AG09319 (cell line): ENCODE data around the gene ORAI2.

ENCODE experiments used
- DNase-seq: peaks from one replicate; pipeline ENCODE4 v3.0.0-alpha.2; 2010; ENCODE audit warnings: low read depth; ENCODE audit errors: extremely low read depth
- TF ChIP-seq, protein P1 (sequence below): IDR thresholded peaks from 2 replicates; pipeline ENCODE4 v1.5.1; 2011; ENCODE audit warnings: low read depth, mild to moderate bottlenecking, inconsistent platforms, low read length, moderate library complexity

The ORAI2 gene

DNA sequence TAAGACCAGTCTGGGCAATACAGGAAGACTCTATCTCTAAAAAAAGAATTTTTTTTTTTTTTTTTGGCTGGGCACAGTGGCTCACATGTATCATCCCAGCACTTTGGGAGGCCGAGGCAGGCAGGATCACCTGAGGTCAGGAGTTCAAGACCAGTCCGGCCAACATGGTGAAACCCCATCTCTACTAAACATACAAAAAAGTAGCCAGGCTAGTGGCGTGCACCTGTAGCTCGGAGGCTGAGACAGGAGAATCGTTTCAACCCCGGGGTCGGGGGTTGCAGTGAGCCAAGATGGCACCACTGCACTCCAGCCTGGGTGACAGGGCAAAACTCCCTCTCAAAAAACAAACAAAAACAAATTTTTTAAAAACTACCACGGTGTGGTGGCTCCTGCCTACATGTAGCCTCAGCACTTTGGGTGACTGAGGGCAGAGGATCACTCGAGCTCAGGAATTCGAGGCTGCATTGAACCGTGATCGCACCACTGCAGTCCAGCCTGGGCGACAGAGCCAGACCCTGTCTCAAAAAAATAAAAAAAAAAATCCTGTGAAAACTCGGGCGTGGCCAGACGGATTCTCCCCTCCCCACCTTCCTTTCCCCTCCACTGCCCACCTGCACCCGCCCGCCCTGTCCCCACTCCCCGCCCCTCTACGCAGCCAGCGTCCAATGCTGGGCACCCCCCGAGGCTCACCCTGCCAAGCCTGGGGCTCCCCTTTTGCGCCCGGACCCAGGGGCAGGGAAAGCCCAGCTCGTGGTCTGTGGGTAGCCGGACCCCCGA lies 745 bp upstream of the ORAI2 start:
- no peak for DNase-seq
- TF ChIP-seq, protein P1, sequence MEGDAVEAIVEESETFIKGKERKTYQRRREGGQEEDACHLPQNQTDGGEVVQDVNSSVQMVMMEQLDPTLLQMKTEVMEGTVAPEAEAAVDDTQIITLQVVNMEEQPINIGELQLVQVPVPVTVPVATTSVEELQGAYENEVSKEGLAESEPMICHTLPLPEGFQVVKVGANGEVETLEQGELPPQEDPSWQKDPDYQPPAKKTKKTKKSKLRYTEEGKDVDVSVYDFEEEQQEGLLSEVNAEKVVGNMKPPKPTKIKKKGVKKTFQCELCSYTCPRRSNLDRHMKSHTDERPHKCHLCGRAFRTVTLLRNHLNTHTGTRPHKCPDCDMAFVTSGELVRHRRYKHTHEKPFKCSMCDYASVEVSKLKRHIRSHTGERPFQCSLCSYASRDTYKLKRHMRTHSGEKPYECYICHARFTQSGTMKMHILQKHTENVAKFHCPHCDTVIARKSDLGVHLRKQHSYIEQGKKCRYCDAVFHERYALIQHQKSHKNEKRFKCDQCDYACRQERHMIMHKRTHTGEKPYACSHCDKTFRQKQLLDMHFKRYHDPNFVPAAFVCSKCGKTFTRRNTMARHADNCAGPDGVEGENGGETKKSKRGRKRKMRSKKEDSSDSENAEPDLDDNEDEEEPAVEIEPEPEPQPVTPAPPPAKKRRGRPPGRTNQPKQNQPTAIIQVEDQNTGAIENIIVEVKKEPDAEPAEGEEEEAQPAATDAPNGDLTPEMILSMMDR, result no peak

DNA sequence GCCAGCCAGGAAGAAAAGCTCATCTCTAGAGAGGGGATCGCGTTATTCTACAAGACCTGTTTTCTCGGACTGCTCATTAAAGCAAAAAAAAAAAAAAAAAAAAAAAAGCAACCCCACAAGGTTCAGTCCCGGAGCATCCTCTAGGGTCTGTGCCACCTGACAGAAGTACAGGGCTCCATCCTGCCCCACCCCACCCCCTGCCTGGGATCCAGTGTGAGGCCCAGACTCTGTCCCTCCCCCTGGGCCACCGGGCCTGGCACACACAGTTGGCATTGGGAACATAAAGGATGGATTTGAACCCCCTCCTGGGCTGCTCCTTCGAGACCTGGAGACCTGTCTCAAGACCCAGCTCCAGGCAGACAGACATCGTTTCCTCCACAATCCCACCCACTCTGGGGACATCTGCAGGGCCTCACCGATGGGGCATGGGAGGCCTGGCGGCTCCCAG lies 688 bp downstream of the ORAI2 start:
- TF ChIP-seq, protein P1, result no peak
- no peak for DNase-seq

DNA sequence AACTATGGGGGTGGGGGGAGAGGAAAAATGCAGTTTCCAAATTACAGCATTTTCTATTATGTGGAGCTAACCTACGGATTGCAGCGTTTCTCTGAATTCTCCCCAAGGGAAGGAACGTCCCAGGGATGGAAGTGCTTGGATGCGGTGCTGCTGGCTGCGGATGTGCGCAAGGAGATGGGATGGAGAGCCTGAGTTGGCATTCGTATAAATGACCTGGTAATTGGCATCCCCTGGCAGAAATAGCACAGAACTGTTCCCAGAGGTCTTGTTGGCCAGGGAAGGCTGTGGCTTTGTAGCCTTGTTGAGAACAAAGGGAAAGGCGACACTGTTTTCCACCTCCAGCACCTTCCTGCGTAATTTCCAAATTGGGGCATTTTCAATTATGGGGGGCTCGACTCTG lies 2.7 kb downstream of the ORAI2 start:
- TF ChIP-seq, protein P1, result no peak
- DNase-seq, result no peak

DNA sequence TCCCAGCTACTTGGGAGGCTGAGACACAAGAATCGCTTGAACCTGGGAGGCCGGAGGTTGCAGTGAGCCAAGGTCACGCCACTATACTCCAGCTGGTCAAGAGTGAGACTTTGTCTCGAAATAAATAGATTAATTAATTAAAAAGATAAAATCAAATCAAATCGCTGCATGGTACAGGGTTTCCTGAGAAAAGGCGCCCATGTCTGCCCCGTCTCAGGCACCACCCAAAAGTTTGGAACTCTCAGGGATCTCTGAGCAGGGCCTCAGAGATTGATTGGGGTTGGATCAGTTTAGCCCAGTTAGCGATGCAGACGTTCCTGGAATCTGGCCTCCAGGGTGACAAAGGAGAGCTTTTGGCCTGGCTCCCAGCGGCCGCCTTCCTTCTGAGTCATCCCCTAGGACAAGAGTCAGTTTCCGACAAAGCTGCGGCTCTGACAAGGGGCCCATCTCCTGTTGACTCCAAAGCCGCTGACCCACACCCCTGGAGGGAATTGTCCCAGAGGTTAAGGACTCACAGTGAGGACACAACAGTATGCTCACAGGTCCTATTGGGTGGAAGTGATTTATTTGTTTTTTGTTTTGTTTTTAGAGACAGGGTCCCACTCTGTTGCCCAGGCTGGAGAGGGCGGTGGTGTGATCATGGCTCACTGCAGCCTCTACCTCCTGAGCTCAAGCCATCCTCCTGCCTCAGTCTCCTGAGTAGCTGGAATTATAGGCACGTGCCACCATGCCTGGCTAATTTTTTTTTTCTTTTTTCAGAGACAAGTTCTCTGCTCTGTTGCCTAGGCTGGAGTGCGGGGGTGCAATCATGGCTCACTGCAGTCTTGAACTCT lies 6.8 kb downstream of the ORAI2 start:
- TF ChIP-seq, protein P1, result no peak
- DNase-seq, result no peak

DNA sequence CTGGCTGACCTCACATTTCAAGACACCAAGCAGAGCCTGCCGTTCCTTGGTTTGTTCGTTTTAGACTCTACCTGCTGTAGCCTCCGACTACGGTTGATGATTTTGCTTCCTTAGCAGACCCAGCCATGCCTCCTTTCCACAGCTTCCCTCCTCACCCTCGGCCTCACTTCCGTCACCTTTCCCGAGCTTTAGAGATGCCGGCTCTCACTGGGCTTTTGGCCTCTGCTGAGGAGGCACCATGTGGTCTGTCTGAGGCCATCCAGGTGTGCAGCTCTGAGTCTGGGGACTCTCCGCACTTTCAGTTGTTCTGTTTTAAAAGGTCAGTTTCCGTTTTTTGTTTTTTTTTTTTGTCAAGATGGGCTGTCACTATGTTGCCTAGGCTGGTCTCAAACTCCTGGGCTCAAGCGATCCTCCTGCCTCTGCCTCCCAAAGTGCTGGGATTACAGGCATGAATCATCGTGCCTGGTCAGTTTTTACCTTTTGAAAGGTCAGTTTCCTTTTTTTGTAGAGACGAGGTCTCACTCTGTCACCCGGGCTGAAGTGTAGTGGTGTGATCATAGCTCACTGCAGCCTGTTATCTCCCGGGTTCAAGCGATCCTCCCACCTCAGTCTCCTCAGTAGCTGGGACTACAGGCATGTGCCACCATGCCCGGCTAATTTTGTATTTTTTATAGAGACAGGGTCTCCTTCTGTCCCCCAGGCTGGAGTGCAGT lies 11.7 kb downstream of the ORAI2 start:
- TF ChIP-seq, protein P1, result no peak
- DNase-seq, result no peak

DNA sequence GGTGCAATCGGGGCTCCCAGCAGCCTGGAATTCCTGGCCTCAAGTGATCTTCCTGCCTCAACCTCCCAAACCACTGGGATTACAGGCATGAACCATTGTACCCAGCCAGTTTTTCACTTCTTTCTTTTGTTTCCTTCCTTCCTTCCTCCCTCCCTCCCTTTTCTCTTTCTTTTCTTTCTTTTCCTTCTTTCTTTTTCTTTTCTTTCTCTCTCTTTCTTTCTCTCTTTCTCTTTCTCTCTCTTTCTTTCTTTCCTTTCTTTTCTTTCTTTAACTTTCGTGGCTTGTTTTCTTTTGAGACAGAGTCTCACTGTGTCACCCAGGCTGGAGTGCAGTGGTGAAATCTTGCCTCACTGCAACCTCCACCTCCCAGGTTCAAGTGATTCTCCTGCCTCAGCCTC lies 12.3 kb downstream of the ORAI2 start:
- TF ChIP-seq, protein P1, result no peak

More for the DNA sequence above, 12.3 kb downstream of the ORAI2 start:
- DNase-seq, result no peak
